ENCODE data around the gene SCGB1D1.
"Not testable (repeated sequence)": the region's sequence is repeated elsewhere in the genome, so short reads cannot be mapped to it uniquely, and the experiment has no call there.

SCGB1D1 gene

DNA sequence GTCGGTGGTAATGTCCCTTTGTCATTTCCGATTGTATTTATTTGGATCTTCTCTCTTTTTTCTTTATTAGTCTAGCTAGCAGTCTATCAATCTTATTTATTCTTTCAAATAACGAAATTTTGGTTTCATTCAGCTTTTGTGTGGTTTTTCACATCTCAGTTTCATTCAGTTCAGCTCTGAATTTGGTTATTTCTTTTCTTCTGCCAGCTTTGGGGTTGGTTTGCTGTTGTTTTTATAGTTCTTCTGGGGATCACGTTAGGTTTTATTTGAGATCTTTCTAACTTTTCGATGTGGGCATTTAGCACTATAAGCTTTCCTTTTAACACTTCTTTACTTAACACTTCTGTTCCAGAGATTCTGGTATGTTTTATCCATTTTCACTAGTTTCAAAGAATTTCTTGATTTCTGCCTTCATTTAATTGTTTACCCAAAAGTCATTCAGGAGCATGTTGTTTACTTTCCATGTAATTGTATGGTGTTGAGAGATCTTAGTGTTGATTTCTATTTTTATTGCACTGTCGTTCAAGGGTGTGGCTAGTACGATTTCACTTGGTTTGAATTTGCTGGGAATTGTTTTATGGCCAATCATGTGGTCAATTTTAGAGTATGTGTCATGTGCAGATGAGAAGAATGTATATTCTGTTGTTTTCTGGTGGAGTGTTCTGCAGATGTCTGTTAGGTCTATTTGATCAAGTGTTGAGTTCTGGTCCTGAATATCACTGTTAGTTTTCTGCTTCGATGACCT, 7.7 kb upstream of the SCGB1D1 start:
- H3K36me3 Mint-ChIP-seq (ENCODE audit: low read depth) = no peaks in the 10 kb centered on the region

DNA sequence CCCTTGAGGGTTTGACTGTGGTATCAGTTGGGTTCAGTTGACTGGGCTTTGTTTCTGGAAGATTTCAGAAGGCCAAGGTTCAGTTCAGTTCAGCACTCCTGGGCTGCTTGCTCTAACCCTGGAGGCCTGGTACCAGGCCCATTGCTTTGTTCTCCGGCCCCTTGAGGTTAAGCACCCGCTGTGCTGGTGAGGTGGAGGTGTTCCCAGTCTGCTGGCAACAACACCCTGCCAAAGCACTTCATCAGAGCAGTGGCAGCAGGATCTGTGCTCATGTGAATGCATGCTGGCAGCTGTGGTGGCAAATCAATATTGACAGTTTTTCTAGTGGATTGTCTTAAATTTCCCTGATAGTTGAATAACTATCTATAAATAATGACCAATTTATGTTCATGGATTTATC, 3.8 kb upstream of the SCGB1D1 start:
- Mint-ChIP-seq H3K9me3 (no peaks in the 10 kb centered on the region), H3K4me3 (no peak overlapping the region), H3K36me3 (ENCODE audit: low read depth) (no peaks in the 10 kb centered on the region), H3K4me1 (no peaks in the 10 kb centered on the region), H3K27ac (no peak overlapping the region), H3K27me3 (peaks cover 23% of the 10 kb centered on the region)
- ATAC-seq (no peak), DNase-seq (no peak)

More for the DNA sequence above, 7.7 kb upstream of the SCGB1D1 start:
- DNase-seq = no peak
- Mint-ChIP-seq H3K27me3 (peaks cover 13% of the 10 kb centered on the region), H3K9me3 (no peaks in the 10 kb centered on the region), H3K4me3 (no peak overlapping the region), H3K27ac (no peak overlapping the region), H3K4me1 (no peaks in the 10 kb centered on the region)
- no peak for ATAC-seq

DNA sequence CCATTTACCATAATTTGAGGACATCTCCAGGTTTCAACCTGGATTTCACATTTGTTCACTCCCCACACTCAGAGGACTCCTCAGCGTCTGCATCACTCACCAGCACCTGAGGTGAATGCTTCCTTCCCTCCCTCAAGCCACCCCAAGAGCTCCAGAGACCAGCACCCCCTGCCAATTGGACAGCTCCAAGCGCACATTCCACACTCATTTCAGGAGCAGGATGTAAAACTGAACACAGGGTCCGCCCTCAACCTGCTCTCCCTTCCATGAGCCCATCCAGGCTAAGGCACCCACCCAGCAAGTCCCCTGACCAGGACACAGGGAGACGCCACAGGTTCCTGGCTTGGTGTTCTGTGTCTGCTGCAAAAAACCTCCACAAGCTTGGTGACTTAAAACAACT, 3.9 kb downstream of the SCGB1D1 start:
- Mint-ChIP-seq H3K36me3 (ENCODE audit: low read depth) (no peaks in the 10 kb centered on the region), H3K27me3 (peaks cover 33% of the 10 kb centered on the region), H3K4me1 (no peaks in the 10 kb centered on the region), H3K9me3 (no peaks in the 10 kb centered on the region), H3K27ac (no peak overlapping the region), H3K4me3 (no peak overlapping the region)
- no peak for ATAC-seq
- DNase-seq = no peak

DNA sequence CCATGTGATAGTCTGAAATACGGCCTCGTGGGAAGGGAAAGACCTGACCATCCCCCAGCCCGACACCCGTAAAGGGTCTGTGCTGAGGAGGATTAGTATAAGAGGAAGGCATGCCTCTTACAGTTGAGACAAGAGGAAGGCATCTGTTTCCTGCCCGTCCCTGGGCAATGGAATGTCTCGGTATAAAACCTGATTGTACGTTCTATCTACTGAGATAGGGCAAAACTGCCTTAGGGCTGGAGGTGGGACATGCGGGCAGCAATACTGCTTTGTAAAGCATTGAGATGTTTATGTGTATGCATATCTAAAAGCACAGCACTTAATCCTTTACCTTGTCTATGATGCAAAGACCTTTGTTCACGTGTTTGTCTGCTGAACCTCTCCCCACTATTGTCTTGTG, 5.0 kb downstream of the SCGB1D1 start:
- not testable (repeated sequence) for ATAC-seq; H3K9me3 Mint-ChIP-seq; H3K4me1 Mint-ChIP-seq; H3K4me3 Mint-ChIP-seq; H3K36me3 Mint-ChIP-seq (ENCODE audit: low read depth); H3K27ac Mint-ChIP-seq; DNase-seq
- peaks cover 26% of the 10 kb centered on the region for H3K27me3 Mint-ChIP-seq

DNA sequence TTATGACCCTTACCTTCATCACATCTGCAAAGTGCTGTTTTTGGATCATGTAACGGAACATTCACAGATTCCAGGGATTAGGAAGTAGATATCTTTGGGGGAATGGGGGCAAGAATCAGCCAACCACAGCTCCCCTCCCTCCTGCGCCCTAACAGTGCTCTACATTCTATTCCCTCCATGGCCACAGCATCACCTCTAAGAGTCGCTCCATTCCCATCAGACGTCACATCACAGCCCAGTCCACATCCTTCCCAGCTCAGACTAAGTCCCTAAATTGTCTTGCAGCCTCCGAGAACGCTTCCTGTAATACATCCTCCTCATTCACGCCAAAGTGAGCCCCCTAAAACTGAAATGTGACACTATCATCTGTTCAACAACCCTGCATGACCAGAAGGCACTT, 5.9 kb downstream of the SCGB1D1 start:
- ATAC-seq (no peak), DNase-seq (no peak)
- no peak overlapping the region for H3K27ac Mint-ChIP-seq
- no peak overlapping the region for H3K4me3 Mint-ChIP-seq
- H3K4me1 Mint-ChIP-seq = no peaks in the 10 kb centered on the region
- peaks cover 27% of the 10 kb centered on the region for H3K27me3 Mint-ChIP-seq
- no peaks in the 10 kb centered on the region for H3K36me3 Mint-ChIP-seq (ENCODE audit: low read depth)
- no peaks in the 10 kb centered on the region for H3K9me3 Mint-ChIP-seq

DNA sequence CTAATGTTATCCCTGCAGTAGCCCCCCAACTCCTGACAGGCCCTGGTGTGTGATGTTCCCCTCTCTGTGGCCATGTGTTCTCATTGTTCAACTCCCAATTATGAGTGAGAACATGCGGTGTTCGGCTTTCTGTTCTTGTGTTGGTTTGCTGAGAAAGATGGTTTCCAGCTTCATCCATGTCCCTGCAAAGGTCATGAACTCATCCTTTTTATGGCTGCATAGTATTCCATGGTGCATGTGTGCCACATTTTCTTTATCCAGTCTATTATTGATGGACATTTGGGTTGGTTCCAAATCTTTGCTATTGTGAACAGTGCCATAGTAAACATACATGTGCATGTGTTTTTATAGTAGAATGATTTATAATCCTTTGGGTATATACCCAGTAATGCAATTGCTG, 7.4 kb downstream of the SCGB1D1 start:
- H3K9me3 Mint-ChIP-seq; ATAC-seq; DNase-seq; H3K36me3 Mint-ChIP-seq (ENCODE audit: low read depth); H3K4me1 Mint-ChIP-seq; H3K4me3 Mint-ChIP-seq; H3K27ac Mint-ChIP-seq: not testable (repeated sequence)
- peaks cover 28% of the 10 kb centered on the region for H3K27me3 Mint-ChIP-seq

DNA sequence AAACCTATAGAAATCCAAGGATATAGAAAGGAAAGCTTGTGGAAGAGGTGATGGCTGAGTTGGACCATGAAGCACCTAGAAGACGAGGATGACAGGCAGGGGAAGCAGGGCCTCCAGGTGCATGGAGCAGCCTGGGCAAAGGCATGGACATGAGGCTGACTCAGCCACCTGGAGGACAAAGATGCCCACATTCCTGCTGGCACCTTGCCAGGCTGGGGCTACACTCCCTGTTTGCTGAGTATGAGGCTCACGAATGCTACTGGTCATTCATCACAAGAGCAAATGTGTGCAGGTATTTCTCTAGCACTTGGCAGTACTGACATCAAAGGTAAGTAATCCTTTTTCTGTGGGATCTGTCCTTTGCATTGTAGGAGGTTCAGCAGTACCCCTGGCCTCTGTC, 11.4 kb downstream of the SCGB1D1 start:
- Mint-ChIP-seq H3K27me3 (peaks cover 11% of the 10 kb centered on the region), H3K27ac (no peak overlapping the region)

DNA sequence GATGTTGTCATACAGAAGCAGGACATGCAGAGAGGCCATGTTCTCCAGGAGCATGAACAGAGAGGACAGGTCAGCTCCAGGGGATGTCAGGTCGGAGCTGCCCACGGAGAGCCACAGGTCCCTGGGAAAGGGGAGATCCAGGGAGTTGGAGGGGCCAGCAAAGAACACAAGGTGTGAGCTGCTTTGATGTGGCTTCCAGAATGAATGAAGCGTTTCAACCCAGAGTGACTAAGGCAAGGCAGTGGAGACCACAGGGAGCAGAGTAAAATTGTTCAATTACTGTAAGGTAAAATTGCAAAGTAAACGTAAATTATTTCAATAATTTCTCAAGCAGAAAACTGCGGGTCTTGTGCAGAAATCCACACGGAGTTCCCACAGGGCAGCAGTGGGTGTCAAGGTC, 12.9 kb downstream of the SCGB1D1 start:
- H3K36me3 Mint-ChIP-seq (ENCODE audit: low read depth) = no peaks in the 10 kb centered on the region
- no peak overlapping the region for H3K4me3 Mint-ChIP-seq
- no peaks in the 10 kb centered on the region for H3K9me3 Mint-ChIP-seq
- DNase-seq (no peak), ATAC-seq (no peak)
- no peak overlapping the region for H3K27ac Mint-ChIP-seq
- peaks cover 9% of the 10 kb centered on the region for H3K27me3 Mint-ChIP-seq
- no peaks in the 10 kb centered on the region for H3K4me1 Mint-ChIP-seq

More for the DNA sequence above, 11.4 kb downstream of the SCGB1D1 start:
- ATAC-seq (no peak), DNase-seq (no peak)
- Mint-ChIP-seq H3K36me3 (ENCODE audit: low read depth) (no peaks in the 10 kb centered on the region), H3K9me3 (no peaks in the 10 kb centered on the region), H3K4me1 (no peaks in the 10 kb centered on the region), H3K4me3 (no peak overlapping the region)

DNA sequence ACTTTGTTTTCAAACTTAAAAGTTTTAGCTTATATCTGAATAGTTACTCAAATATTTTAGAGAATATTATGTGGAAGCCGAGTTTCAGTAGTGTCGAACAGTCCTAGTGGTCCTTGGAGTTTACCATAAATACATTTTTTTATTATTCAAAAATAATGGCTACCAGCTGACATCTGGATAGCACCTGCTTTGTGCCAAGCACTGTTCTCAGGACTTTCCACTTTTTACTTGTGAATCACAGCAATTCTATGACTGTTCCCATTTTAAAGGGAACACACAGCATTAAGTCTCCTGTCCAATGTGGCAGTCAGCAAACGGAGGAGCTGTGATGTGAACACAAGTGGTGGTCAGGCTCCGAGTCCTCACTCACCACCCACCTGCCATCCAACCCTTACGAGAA, 14.4 kb downstream of the SCGB1D1 start:
- H3K27me3 Mint-ChIP-seq = peaks cover 14% of the 10 kb centered on the region
- ATAC-seq (no peak), DNase-seq (no peak)
- no peak overlapping the region for H3K4me3 Mint-ChIP-seq
- no peak overlapping the region for H3K27ac Mint-ChIP-seq
- H3K9me3 Mint-ChIP-seq = no peaks in the 10 kb centered on the region
- H3K4me1 Mint-ChIP-seq = peaks cover 1% of the 10 kb centered on the region
- H3K36me3 Mint-ChIP-seq (ENCODE audit: low read depth) = no peaks in the 10 kb centered on the region

DNA sequence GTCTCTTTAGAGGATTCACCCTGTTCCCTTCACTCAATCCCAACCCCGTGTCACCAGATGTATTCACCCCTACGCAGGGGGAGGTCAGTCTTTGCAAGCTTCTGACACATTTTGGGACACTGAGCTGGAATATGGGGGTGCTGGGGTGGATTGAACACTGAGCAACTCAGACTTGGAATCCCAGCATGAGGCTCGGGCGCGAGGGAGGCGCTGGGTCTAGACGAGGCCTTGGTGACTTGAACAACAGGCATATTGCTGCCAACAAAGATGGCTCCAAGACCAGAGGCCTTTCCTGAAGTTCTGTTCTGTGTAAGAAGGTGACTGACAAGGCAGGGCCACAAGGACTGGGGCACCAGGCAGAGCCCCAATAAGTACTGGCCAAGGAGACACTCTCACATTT, 15.4 kb downstream of the SCGB1D1 start:
- no peak for DNase-seq
- Mint-ChIP-seq H3K4me1 (peaks cover 1% of the 10 kb centered on the region), H3K9me3 (no peaks in the 10 kb centered on the region), H3K27ac (no peak overlapping the region), H3K36me3 (ENCODE audit: low read depth) (no peaks in the 10 kb centered on the region), H3K4me3 (no peak overlapping the region), H3K27me3 (peaks cover 10% of the 10 kb centered on the region)
- ATAC-seq = no peak

DNA sequence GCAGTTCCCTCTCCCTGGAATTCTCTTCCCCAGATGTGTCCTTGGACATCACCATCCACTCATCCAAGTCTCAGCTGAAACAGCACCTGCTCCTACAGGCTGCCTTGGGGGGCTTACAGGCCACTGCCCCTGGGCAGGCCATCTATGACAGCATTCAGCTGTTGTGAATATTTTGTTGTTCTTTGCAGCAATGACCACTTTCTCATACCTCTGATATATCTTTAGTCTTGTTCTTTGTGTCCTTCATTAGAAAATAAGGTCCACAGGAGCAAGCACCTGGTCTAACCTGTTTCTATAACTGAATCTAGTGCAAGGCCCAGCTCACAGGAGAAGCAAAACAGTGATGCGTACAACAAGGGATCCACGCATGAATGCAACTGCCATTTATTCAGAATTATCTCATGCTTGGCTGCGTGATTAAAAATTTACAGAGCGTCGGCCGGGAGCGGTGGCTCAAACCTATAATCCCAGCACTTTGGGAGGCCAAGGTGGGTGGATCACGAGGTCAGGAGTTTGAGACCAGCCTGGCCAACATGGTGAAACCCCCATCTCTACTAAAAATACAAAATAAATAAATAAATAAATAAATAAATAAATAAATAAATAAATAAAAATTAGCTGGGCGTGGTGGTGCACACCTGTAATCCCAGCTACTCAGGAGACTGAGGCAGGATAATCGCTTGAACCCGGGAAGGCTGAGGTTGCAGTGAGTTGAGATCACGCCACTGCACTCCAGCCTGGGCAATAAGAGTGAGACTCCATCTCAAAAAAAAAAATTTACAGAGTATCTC, 16.5 kb downstream of the SCGB1D1 start:
- not testable (repeated sequence) for H3K4me3 Mint-ChIP-seq; H3K27ac Mint-ChIP-seq; H3K4me1 Mint-ChIP-seq; DNase-seq; H3K36me3 Mint-ChIP-seq (ENCODE audit: low read depth); H3K9me3 Mint-ChIP-seq; ATAC-seq
- H3K27me3 Mint-ChIP-seq = peaks cover 10% of the 10 kb centered on the region

DNA sequence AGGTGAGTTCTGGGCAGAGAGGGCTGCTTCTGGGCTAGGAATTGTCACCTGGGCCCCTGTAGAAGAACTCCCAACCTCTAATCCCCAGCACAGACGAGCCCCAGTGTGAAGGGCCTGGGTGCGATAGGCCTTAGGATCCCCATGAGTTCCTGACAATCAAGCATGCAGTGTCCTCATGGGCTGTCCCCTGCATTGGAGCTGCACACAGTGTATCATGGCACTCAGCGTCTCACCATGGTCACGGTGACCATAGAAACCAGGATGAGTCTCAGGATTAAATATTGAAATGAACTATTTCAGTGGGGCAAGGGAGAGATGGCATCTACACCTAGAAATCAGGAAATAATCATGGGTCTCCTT, 18.7 kb downstream of the SCGB1D1 start:
- no peak for ATAC-seq
- H3K36me3 Mint-ChIP-seq (ENCODE audit: low read depth) = no peaks in the 10 kb centered on the region
- peaks cover 7% of the 10 kb centered on the region for H3K27me3 Mint-ChIP-seq
- H3K9me3 Mint-ChIP-seq = no peaks in the 10 kb centered on the region
- DNase-seq = no peak
- H3K4me3 Mint-ChIP-seq = no peak overlapping the region
- peaks cover 1% of the 10 kb centered on the region for H3K4me1 Mint-ChIP-seq
- H3K27ac Mint-ChIP-seq = no peak overlapping the region

DNA sequence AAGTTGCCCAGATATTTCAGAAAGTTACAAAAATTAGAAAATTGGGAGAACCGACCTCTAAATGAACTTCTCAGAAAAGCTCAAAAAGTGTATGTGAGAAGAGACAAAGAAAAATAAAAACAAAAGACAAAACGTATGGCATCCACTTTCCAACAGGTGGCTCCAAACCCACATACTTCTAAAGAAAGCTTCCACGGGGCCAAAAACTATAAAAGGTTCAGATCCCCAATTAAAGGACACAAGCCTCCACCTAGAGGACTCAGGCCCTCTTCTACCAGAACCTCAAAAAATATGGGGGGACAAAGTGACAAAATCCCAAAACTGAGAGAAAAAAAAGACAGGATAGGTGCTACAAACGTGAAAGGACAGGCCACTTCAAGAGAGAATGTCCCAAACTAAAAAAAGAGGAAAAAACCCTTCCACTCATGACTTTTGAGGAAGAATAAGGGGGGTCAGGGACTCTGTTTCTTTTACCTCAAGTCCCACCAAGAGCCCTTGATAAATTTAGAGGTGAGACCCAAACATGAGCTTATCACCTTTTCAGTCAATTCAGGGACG, 27.3 kb downstream of the SCGB1D1 start:
- peaks cover 2% of the 10 kb centered on the region for H3K36me3 Mint-ChIP-seq (ENCODE audit: low read depth)
- H3K4me3 Mint-ChIP-seq = no peak overlapping the region
- ATAC-seq (no peak), DNase-seq (no peak)
- peaks cover 15% of the 10 kb centered on the region for H3K27me3 Mint-ChIP-seq
- no peak overlapping the region for H3K27ac Mint-ChIP-seq
- H3K4me1 Mint-ChIP-seq = no peaks in the 10 kb centered on the region
- H3K9me3 Mint-ChIP-seq = peaks cover 12% of the 10 kb centered on the region

DNA sequence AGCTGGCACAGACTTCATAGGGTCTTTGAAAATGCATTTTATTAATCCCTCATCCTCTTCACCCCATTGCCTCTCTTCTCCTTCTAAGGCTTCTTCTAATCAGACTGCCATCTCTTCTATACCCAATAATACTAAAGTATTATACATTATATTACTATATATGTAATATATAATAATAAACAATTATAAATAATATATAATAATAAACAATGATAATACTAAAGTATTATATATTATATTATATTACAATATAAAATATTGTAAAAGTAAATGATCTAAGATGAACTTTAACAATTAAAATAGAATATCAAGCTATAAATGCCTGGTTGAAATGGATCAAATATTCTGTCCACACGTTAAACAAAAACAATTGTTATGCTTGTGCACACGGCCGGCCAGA, 31.5 kb downstream of the SCGB1D1 start:
- H3K27ac Mint-ChIP-seq = no peak overlapping the region
- peaks cover 41% of the 10 kb centered on the region for H3K9me3 Mint-ChIP-seq
- H3K4me3 Mint-ChIP-seq = no peak overlapping the region
- H3K27me3 Mint-ChIP-seq = peaks cover 14% of the 10 kb centered on the region
- no peaks in the 10 kb centered on the region for H3K4me1 Mint-ChIP-seq
- ATAC-seq = no peak
- peaks cover 5% of the 10 kb centered on the region for H3K36me3 Mint-ChIP-seq (ENCODE audit: low read depth)
- DNase-seq = no peak

DNA sequence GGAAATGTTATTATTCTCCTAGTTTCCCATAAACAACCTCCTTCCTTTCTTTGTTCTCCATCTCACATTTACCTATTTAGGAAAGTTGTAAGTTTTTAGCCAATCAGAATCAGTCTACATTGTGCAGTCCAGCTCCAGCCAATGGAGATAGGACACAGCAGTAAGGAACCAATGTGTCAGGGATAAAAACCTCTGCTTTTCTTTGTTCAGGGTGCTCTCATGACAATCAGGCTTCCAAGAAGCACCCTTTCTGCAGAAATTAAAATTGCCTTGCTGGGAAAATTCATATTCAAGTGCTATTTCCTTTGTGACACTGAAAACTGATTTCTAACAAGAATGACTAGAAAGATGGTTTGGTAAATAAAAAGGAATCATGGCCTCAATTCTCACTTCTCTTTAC, 33.1 kb downstream of the SCGB1D1 start:
- DNase-seq (no peak), ATAC-seq (no peak)
- Mint-ChIP-seq H3K9me3 (peaks cover 41% of the 10 kb centered on the region), H3K36me3 (ENCODE audit: low read depth) (peaks cover 5% of the 10 kb centered on the region), H3K4me1 (no peaks in the 10 kb centered on the region), H3K27me3 (peaks cover 4% of the 10 kb centered on the region), H3K4me3 (no peak overlapping the region), H3K27ac (no peak overlapping the region)
